AG04450 (cell line): Measurements from ENCODE around the gene DNAJC30. TPM values are rescaled to one million over a fixed set of nuclear protein-coding genes. Genes with fewer than 3 reads are reported as not detected.
"Not testable (repeated sequence)": the region's sequence is repeated elsewhere in the genome, so short reads cannot be mapped to it uniquely, and the experiment has no call there.

Experiments used
- CTCF ChIA-PET: fragments of 300-600, 350-600 bp; formaldehyde crosslinking; extraction: SDS; loops from one replicate; lab custom pipeline; 2022; ENCODE audit warnings: antibody characterized with exemption, inconsistent platforms; lab: Charles Lee
- POLR2A ChIA-PET: fragments of 350-600 bp; formaldehyde crosslinking; extraction: SDS; loops from one replicate; lab custom pipeline; 2021; ENCODE audit warnings: antibody characterized with exemption, inconsistent platforms; lab: Yijun Ruan, JAX
- DNase-seq: peaks from one replicate; pipeline ENCODE4 v3.0.0-alpha.2; 2011; ENCODE audit warnings: low read depth, low spot score
- H3K27ac ChIP-seq: one replicate; pipeline ENCODE4 v1.5.1; 2012; ENCODE audit warnings: low read depth, low read length, control low read depth
- H3K27me3 ChIP-seq: one replicate; pipeline ENCODE4 v1.6.0; 2012; ENCODE audit warnings: low read length; ENCODE audit not compliant: control insufficient read depth, insufficient read depth
- H3K4me3 ChIP-seq: 2 replicates; pipeline ENCODE4 v1.5.1; 2011; ENCODE audit warnings: mild to moderate bottlenecking, low read depth, low read length, control low read depth
- H3K9me3 ChIP-seq: 2 replicates; pipeline ENCODE4 v1.5.1; 2012; ENCODE audit warnings: low read length; ENCODE audit not compliant: control insufficient read depth, insufficient read depth
- CTCF ChIP-seq: IDR thresholded peaks from 2 replicates; pipeline ENCODE4 v1.5.1; 2011; ENCODE audit warnings: low read depth, low read length, control low read depth, inconsistent platforms
- polyA plus RNA-seq: library from polyadenylated mRNA; depleted of rRNA; stranded (reverse); fragments of >200 nt; gene quantifications from 2 replicates; pipeline ENCODE4 v1.2.3, GENCODE V29; 2011

The DNAJC30 gene
- polyA plus RNA-seq, 1 experiment, result 5.9 TPM

DNA sequence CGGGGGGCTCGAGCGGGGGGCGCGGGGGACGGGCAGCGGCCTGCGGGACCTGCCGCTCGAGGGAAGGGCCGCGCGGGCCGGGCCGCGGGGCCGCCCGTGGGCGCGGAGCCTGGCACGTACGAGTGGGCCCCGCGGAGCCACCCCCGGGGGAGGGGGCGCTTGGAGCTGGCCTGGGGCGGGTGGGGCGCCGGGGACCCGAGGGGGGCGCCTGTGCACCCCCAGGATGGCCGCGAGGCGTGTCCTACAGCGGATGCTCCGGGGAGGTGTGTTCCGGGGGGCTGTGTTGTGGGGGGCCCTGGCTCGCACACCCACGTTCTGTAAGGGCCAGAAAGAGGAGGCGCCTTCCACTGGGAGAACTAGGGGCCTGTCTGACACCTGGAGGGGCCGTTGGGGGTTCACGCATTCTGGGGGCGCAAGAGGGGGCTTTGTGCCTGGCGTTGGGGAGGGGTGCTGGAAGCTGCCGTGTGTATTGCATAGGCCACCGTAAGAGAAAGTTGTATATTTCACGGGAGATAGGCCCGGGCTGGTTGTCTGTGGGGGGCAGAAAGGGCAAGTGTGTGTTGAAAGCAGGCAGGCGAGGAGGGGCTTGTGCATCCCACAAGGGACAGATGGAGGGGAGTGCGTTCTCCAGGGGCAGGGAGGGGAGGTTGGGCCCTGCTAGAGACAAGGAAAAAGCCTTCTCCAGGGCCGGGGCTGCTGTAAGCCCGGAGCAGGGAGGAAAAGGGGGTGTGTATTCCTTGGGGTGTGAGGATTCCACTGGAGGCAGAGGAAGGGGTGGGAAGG is 15.0 kb downstream of the DNAJC30 start:
- Histone ChIP-seq H3K4me3 (peak overlapping the region; percentile 73), H3K27ac (no peak overlapping the region), H3K27me3 (peaks cover 6% of the 10 kb centered on the region), H3K9me3 (no peaks in the 10 kb centered on the region)
- ChIA-PET POLR2A (interaction anchor here (0.5 to 1.6 kb wide), 4 partner anchors 25 to 61 kb away, joined by 3 to 7 read pairs (median 4); no protein-coding TSS in a partner anchor), CTCF (interaction anchor here (0.6 to 1.4 kb wide), 9 partner anchors 14 to 503 kb away, joined by 3 to 9 read pairs (median 4); no protein-coding TSS in a partner anchor)
- DNase-seq, result no peak
- TF ChIP-seq CTCF, result no peak

- POLR2A ChIA-PET, result interaction anchor here (0.5 to 1.6 kb wide), 3 partner anchors 31 to 60 kb away, joined by 3 to 4 read pairs (median 4); no protein-coding TSS in a partner anchor
Observed at GRCh38 chr7:73667344-73668102, 15.7 kb downstream of the DNAJC30 start, which contains the start of gene VPS37D. Gene VPS37D, plus strand, starts transcription at chr7:73667831. Its CDS starts 128 bp downstream, at chr7:73667959.

GRCh38 chr7:73663033-73663432 is 20.2 kb downstream of the DNAJC30 start:
- Histone ChIP-seq H3K27ac (no peak overlapping the region), H3K9me3 (no peaks in the 10 kb centered on the region; the same call in 1 of the 2 replicates), H3K27me3 (peaks cover 12% of the 10 kb centered on the region), H3K4me3 (no peak overlapping the region)
- no peak for TF ChIP-seq CTCF
- ChIA-PET POLR2A (no interaction called here), CTCF (no interaction called here)
- no peak for DNase-seq

More at GRCh38 chr7:73667344-73668102, 15.7 kb downstream of the DNAJC30 start, which contains the start of gene VPS37D:
- Histone ChIP-seq H3K4me3 (peak within 1 kb of the TSS; percentile 73), H3K27ac (no peak within 1 kb of the TSS), H3K27me3 (peaks cover 6% of the 10 kb centered on the region), H3K9me3 (no peaks in the 10 kb centered on the region)
- TF ChIP-seq CTCF, result peak; percentile 64
- DNase-seq, result peak; percentile 57
- CTCF ChIA-PET, result interaction anchor here (0.6 to 1.4 kb wide), 9 partner anchors 15 to 504 kb away, joined by 3 to 9 read pairs (median 4); no protein-coding TSS in a partner anchor

DNA sequence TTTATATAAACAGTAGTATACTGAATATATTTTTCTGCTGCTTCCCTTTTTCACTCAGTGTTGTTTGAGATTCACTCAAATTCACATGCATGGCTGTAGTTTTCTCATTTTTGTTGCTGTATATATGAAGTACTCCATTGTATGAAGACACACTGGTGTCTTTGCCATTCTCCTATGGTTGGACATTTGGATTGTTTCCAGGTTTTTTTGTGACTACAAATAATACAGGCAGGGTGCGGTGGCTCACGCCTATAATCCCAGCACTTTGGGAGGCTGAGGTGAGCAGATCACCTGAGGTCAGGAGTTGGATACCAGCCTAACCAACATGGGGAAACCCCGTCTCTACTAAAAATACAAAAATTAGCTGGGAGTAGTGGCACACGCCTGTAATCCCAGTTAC is 22.7 kb downstream of the DNAJC30 start:
- H3K4me3 ChIP-seq, H3K27ac ChIP-seq, DNase-seq, H3K9me3 ChIP-seq, H3K27me3 ChIP-seq, POLR2A ChIA-PET: not testable (repeated sequence)
- CTCF ChIA-PET, result interaction anchor here (1.0 kb wide), 1 partner anchor 53 kb away, joined by 3 read pairs; no protein-coding TSS in a partner anchor

- POLR2A ChIA-PET, result no interaction called here
- no peak overlapping the region for H3K27ac ChIP-seq
- H3K4me3 ChIP-seq, result no peak overlapping the region
Observed at GRCh38 chr7:73659983-73660382, 23.3 kb downstream of the DNAJC30 start.

DNA sequence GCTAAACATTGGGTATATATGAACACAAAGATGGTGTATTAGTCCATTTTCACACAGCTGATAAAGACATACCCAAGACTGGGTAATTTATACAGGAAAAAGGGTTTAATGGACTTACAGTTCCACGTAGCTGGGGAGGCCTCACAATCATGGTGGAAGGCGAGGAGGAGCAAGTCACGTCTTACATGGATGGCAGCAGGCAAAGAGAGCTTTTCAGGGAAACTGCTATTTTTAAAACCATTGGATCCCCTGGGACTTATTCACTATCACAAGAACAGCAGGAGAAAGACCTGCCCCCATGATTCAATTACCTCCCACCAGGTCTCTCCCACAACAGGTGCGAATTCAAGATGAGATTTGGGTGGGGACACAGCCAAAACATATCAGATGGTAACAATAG is 27.9 kb downstream of the DNAJC30 start:
- DNase-seq, CTCF ChIA-PET, H3K4me3 ChIP-seq, H3K9me3 ChIP-seq, H3K27ac ChIP-seq: not testable (repeated sequence)
- POLR2A ChIA-PET, result interaction anchor here (0.6 kb wide), 1 partner anchor 555 kb away, joined by 3 read pairs; the partner anchor contains the start of gene LAT2
- H3K27me3 ChIP-seq, result peaks cover 14% of the 10 kb centered on the region

More at GRCh38 chr7:73659983-73660382, 23.3 kb downstream of the DNAJC30 start:
- Histone ChIP-seq H3K9me3 (no peaks in the 10 kb centered on the region; the same call in 1 of the 2 replicates), H3K27me3 (peaks cover 9% of the 10 kb centered on the region)
- TF ChIP-seq CTCF, result no peak
- DNase-seq, result no peak
- CTCF ChIA-PET, result interaction anchor here (1.0 kb wide), 1 partner anchor 53 kb away, joined by 3 read pairs; no protein-coding TSS in a partner anchor
